WTC11 (cell line): ENCODE measurements around the gene TGM2. TPM values are rescaled to one million over a fixed set of nuclear protein-coding genes. Genes with fewer than 3 reads are reported as not detected.

ENCODE experiments used
- ATAC-seq: fragments of 200-7000 bp; cut with Tn5 transposase; 2 replicates; pipeline ENCODE4 v1.10.0; 2021; ENCODE audit warnings: mild to moderate bottlenecking, moderate library complexity
- CTCF ChIA-PET: fragments of 300-600 bp; sonication (Branson Sonifier 250); formaldehyde crosslinking; loops from one replicate; lab custom pipeline; 2021; ENCODE audit warnings: antibody characterized with exemption; lab: Charles Lee
- POLR2A ChIA-PET: fragments of 350-600 bp; sonication (Branson Sonifier 250); formaldehyde crosslinking; loops from one replicate; lab custom pipeline; 2021; ENCODE audit warnings: antibody characterized with exemption; lab: Charles Lee
- DNase-seq: peaks from one replicate; pipeline ENCODE4 v3.0.0; 2021; ENCODE audit warnings: low spot score
- H3K27ac Mint-ChIP-seq: 2 replicates; pipeline ENCODE4 v1.8.0; 2021; ENCODE audit warnings: mixed read lengths
- H3K27me3 Mint-ChIP-seq: 2 replicates; pipeline ENCODE4 v1.8.0; 2021; ENCODE audit warnings: low read depth, mild to moderate bottlenecking, moderate library complexity, mixed read lengths
- H3K36me3 Mint-ChIP-seq: 2 replicates; pipeline ENCODE4 v1.8.0; 2021; ENCODE audit warnings: mixed read lengths
- H3K4me1 Mint-ChIP-seq: 2 replicates; pipeline ENCODE4 v1.8.0; 2022; ENCODE audit warnings: mixed read lengths
- H3K4me3 Mint-ChIP-seq: 2 replicates; pipeline ENCODE4 v1.8.0; 2021; ENCODE audit warnings: mild to moderate bottlenecking, moderate library complexity, mixed read lengths
- H3K9me3 Mint-ChIP-seq: 2 replicates; pipeline ENCODE4 v1.8.0; 2021; ENCODE audit warnings: mixed read lengths
- FOXK1 ChIP-seq: sonication (generic); formaldehyde crosslinking; IDR thresholded peaks from 2 replicates; pipeline ENCODE4 v1.8.0; 2022; ENCODE audit warnings: mild to moderate bottlenecking, moderate library complexity, missing genetic modification reagents
- NFE2L1 ChIP-seq: sonication (generic); formaldehyde crosslinking; IDR thresholded peaks from 2 replicates; pipeline ENCODE4 v1.8.1; 2023; ENCODE audit warnings: missing genetic modification reagents
- NR2C2 ChIP-seq: sonication (generic); formaldehyde crosslinking; IDR thresholded peaks from 2 replicates; pipeline ENCODE4 v1.8.0; 2022; ENCODE audit warnings: mild to moderate bottlenecking, missing genetic modification reagents
- PRRX2 ChIP-seq: fragments of 250-450 bp; sonication (Bioruptor Pico); IDR thresholded peaks from 2 replicates; pipeline ENCODE4 v1.8.0; 2021; ENCODE audit warnings: mild to moderate bottlenecking
- RORB ChIP-seq: fragments of 250-450 bp; sonication (Bioruptor Pico); IDR thresholded peaks from 2 replicates; pipeline ENCODE4 v1.9.0; 2021; ENCODE audit warnings: mild to moderate bottlenecking
- SMAD4 ChIP-seq: sonication (generic); formaldehyde crosslinking; IDR thresholded peaks from 2 replicates; pipeline ENCODE4 v1.8.0; 2022; ENCODE audit warnings: mild to moderate bottlenecking, missing genetic modification reagents
- TCF7 ChIP-seq: sonication (generic); formaldehyde crosslinking; IDR thresholded peaks from 2 replicates; pipeline ENCODE4 v1.8.0; 2022; ENCODE audit warnings: mild to moderate bottlenecking, low read depth, missing genetic modification reagents, moderate library complexity
- TEAD4 ChIP-seq: sonication (generic); formaldehyde crosslinking; IDR thresholded peaks from 2 replicates; pipeline ENCODE4 v1.8.0; 2022; ENCODE audit warnings: mild to moderate bottlenecking, missing genetic modification reagents
- total RNA-seq: library from RNA; stranded (reverse); gene quantifications from 3 replicates; pipeline ENCODE4 v1.2.3, GENCODE V29; 2021
- TF ChIP-seq, protein P1 (sequence below): sonication (generic); formaldehyde crosslinking; IDR thresholded peaks from 2 replicates; pipeline ENCODE4 v1.8.0; 2022; ENCODE audit warnings: mild to moderate bottlenecking, missing genetic modification reagents
- TF ChIP-seq, protein P2 (sequence below): sonication (generic); formaldehyde crosslinking; IDR thresholded peaks from 2 replicates; pipeline ENCODE4 v1.8.0; 2023; ENCODE audit warnings: mild to moderate bottlenecking, missing genetic modification reagents
- TF ChIP-seq, protein P3 (sequence below): sonication (generic); formaldehyde crosslinking; IDR thresholded peaks from 2 replicates; pipeline ENCODE4 v1.8.0; 2023; ENCODE audit warnings: missing genetic modification reagents, mild to moderate bottlenecking, borderline replicate concordance
- TF ChIP-seq, protein P4 (sequence below): sonication (generic); formaldehyde crosslinking; IDR thresholded peaks from 2 replicates; pipeline ENCODE4 v1.8.1; 2023; ENCODE audit warnings: mild to moderate bottlenecking, missing genetic modification reagents, moderate library complexity
- TF ChIP-seq, protein P5 (sequence below): sonication (generic); formaldehyde crosslinking; IDR thresholded peaks from 2 replicates; pipeline ENCODE4 v1.8.1; 2023; ENCODE audit warnings: mild to moderate bottlenecking, missing genetic modification reagents, moderate library complexity
- TF ChIP-seq, protein P6 (sequence below): sonication (generic); formaldehyde crosslinking; conservative IDR thresholded peaks from 2 replicates; pipeline ENCODE4 v1.8.1; 2023; ENCODE audit warnings: mild to moderate bottlenecking, low read depth, missing genetic modification reagents, moderate library complexity
- TF ChIP-seq, protein P7 (sequence below): fragments of 250-450 bp; sonication (Bioruptor Pico); IDR thresholded peaks from 2 replicates; pipeline ENCODE4 v1.8.0; 2021; ENCODE audit warnings: mild to moderate bottlenecking

Gene TGM2
- total RNA-seq, 1 experiment from 2014 or later = 1.5 TPM

DNA sequence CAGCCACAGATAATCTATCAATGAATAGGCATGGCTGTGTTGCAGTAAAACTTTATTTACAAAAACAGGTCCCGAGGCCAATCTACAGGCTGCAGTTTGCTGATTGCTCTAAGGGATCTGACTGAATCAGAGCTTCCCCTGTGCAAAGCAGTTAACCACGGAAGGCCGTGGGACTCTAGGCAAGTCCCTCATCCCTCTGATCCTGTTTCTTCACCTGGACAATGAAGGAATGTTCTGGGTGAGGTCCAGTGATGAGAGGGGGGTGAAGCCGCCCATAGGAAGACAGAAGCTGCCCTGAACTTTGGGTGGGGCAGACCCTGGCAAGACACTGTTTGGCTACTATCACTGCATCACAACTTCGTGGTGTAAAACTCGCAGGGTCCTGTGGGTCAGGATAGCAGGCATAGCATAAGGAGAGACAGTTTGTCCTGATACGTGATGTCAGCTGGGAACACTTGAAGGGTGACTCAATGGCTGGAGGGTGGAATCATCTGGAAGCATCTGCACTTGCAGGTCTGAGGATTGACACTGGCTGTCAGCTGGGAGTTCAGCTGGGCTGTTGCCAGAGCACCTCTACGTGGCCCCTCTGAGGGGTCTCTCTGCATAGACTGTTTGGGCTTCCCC lies 33.3 kb upstream of the TGM2 start:
- no peak for ATAC-seq
- no peak for DNase-seq
- H3K27me3 Mint-ChIP-seq = no peaks in the 10 kb centered on the region; the same call in 1 of the 2 replicates
- TF ChIP-seq, protein P1, sequence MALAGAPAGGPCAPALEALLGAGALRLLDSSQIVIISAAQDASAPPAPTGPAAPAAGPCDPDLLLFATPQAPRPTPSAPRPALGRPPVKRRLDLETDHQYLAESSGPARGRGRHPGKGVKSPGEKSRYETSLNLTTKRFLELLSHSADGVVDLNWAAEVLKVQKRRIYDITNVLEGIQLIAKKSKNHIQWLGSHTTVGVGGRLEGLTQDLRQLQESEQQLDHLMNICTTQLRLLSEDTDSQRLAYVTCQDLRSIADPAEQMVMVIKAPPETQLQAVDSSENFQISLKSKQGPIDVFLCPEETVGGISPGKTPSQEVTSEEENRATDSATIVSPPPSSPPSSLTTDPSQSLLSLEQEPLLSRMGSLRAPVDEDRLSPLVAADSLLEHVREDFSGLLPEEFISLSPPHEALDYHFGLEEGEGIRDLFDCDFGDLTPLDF (CRISPR knock-in tag) = no peak
- ChIA-PET CTCF (interaction anchor here (1.0 to 1.7 kb wide), 2 partner anchors 125 to 141 kb away, joined by 3 to 4 read pairs; no protein-coding TSS in a partner anchor), POLR2A (no interaction called here)
- H3K27ac Mint-ChIP-seq = no peak overlapping the region
- peaks cover 6% of the 10 kb centered on the region for H3K36me3 Mint-ChIP-seq
- H3K4me3 Mint-ChIP-seq = no peak overlapping the region
- peaks cover 12% of the 10 kb centered on the region for H3K4me1 Mint-ChIP-seq
- H3K9me3 Mint-ChIP-seq = peaks cover 10% of the 10 kb centered on the region

DNA sequence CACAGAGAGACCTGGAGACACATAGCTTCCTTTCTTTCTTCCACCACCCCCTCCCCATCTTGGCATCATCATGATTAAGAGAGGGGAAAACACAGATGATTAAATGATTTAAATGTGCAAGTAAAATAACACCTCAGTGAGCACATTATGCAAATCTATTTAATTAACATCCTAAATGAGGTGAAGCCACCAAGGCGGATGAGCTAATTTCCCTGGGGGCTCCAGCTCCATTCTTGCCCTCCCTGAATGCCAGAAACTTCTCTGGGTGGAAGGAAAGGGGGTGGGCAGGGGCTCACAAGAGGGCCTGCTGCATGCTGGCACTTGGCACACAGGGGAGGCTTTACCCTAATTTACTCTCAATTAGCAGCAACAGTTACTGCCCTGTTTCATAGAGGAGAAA lies 32.5 kb upstream of the TGM2 start:
- H3K4me1 Mint-ChIP-seq = peaks cover 12% of the 10 kb centered on the region
- peaks cover 6% of the 10 kb centered on the region for H3K36me3 Mint-ChIP-seq
- ATAC-seq = no peak
- TF ChIP-seq FOXK1 = no peak
- TF ChIP-seq, protein P2, sequence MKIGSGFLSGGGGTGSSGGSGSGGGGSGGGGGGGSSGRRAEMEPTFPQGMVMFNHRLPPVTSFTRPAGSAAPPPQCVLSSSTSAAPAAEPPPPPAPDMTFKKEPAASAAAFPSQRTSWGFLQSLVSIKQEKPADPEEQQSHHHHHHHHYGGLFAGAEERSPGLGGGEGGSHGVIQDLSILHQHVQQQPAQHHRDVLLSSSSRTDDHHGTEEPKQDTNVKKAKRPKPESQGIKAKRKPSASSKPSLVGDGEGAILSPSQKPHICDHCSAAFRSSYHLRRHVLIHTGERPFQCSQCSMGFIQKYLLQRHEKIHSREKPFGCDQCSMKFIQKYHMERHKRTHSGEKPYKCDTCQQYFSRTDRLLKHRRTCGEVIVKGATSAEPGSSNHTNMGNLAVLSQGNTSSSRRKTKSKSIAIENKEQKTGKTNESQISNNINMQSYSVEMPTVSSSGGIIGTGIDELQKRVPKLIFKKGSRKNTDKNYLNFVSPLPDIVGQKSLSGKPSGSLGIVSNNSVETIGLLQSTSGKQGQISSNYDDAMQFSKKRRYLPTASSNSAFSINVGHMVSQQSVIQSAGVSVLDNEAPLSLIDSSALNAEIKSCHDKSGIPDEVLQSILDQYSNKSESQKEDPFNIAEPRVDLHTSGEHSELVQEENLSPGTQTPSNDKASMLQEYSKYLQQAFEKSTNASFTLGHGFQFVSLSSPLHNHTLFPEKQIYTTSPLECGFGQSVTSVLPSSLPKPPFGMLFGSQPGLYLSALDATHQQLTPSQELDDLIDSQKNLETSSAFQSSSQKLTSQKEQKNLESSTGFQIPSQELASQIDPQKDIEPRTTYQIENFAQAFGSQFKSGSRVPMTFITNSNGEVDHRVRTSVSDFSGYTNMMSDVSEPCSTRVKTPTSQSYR = no peak
- no peak for TF ChIP-seq SMAD4 (CRISPR knock-in tag)
- no peak for TF ChIP-seq TCF7
- TF ChIP-seq NFE2L1 (CRISPR knock-in tag) = no peak
- TF ChIP-seq, protein P3, sequence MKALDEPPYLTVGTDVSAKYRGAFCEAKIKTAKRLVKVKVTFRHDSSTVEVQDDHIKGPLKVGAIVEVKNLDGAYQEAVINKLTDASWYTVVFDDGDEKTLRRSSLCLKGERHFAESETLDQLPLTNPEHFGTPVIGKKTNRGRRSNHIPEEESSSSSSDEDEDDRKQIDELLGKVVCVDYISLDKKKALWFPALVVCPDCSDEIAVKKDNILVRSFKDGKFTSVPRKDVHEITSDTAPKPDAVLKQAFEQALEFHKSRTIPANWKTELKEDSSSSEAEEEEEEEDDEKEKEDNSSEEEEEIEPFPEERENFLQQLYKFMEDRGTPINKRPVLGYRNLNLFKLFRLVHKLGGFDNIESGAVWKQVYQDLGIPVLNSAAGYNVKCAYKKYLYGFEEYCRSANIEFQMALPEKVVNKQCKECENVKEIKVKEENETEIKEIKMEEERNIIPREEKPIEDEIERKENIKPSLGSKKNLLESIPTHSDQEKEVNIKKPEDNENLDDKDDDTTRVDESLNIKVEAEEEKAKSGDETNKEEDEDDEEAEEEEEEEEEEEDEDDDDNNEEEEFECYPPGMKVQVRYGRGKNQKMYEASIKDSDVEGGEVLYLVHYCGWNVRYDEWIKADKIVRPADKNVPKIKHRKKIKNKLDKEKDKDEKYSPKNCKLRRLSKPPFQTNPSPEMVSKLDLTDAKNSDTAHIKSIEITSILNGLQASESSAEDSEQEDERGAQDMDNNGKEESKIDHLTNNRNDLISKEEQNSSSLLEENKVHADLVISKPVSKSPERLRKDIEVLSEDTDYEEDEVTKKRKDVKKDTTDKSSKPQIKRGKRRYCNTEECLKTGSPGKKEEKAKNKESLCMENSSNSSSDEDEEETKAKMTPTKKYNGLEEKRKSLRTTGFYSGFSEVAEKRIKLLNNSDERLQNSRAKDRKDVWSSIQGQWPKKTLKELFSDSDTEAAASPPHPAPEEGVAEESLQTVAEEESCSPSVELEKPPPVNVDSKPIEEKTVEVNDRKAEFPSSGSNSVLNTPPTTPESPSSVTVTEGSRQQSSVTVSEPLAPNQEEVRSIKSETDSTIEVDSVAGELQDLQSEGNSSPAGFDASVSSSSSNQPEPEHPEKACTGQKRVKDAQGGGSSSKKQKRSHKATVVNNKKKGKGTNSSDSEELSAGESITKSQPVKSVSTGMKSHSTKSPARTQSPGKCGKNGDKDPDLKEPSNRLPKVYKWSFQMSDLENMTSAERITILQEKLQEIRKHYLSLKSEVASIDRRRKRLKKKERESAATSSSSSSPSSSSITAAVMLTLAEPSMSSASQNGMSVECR (CRISPR knock-in tag) = no peak
- TF ChIP-seq, protein P4, sequence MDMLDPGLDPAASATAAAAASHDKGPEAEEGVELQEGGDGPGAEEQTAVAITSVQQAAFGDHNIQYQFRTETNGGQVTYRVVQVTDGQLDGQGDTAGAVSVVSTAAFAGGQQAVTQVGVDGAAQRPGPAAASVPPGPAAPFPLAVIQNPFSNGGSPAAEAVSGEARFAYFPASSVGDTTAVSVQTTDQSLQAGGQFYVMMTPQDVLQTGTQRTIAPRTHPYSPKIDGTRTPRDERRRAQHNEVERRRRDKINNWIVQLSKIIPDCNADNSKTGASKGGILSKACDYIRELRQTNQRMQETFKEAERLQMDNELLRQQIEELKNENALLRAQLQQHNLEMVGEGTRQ = no peak
- no peak for TF ChIP-seq NR2C2
- no peak for TF ChIP-seq RORB (CRISPR knock-in tag)
- TF ChIP-seq TEAD4 (CRISPR knock-in tag) = no peak
- no peak overlapping the region for H3K27ac Mint-ChIP-seq
- ChIA-PET POLR2A (no interaction called here), CTCF (interaction anchor here (1.0 to 1.7 kb wide), 2 partner anchors 124 to 140 kb away, joined by 3 to 4 read pairs; no protein-coding TSS in a partner anchor)
- H3K27me3 Mint-ChIP-seq = no peaks in the 10 kb centered on the region; the same call in 1 of the 2 replicates
- no peak for DNase-seq
- peaks cover 10% of the 10 kb centered on the region for H3K9me3 Mint-ChIP-seq
- no peak overlapping the region for H3K4me3 Mint-ChIP-seq

DNA sequence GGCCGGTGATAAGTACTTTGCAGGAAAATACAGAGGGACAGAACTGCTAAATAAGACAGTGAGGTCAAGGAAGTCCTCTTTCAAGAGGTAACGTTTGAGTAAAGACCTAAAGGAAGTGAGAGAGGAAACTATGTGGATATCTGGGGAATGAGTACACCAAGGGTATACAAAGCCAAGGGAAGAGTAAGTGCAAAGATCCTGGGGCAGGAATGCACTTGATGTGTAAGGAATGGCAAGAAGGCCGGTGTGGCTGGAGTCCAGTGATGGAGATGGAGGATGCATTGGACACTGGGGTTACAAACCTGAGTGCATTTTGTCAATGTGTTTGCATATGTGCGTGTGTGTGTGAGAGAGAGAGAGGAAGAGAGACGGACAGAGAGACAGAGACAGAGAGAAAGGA lies 32.1 kb upstream of the TGM2 start:
- no peak for ATAC-seq
- H3K4me1 Mint-ChIP-seq = peaks cover 12% of the 10 kb centered on the region
- DNase-seq = no peak
- ChIA-PET POLR2A (no interaction called here), CTCF (interaction anchor here (1.0 to 1.7 kb wide), 4 partner anchors 22 to 140 kb away, joined by 3 to 4 read pairs (median 4); no protein-coding TSS in a partner anchor)
- no peaks in the 10 kb centered on the region; the same call in 1 of the 2 replicates for H3K27me3 Mint-ChIP-seq
- H3K9me3 Mint-ChIP-seq = peaks cover 10% of the 10 kb centered on the region
- H3K4me3 Mint-ChIP-seq = no peak overlapping the region
- H3K27ac Mint-ChIP-seq = no peak overlapping the region
- H3K36me3 Mint-ChIP-seq = peaks cover 6% of the 10 kb centered on the region
- TF ChIP-seq, protein P5, sequence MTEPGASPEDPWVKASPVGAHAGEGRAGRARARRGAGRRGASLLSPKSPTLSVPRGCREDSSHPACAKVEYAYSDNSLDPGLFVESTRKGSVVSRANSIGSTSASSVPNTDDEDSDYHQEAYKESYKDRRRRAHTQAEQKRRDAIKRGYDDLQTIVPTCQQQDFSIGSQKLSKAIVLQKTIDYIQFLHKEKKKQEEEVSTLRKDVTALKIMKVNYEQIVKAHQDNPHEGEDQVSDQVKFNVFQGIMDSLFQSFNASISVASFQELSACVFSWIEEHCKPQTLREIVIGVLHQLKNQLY (CRISPR knock-in tag) = no peak
- TF ChIP-seq, protein P6, sequence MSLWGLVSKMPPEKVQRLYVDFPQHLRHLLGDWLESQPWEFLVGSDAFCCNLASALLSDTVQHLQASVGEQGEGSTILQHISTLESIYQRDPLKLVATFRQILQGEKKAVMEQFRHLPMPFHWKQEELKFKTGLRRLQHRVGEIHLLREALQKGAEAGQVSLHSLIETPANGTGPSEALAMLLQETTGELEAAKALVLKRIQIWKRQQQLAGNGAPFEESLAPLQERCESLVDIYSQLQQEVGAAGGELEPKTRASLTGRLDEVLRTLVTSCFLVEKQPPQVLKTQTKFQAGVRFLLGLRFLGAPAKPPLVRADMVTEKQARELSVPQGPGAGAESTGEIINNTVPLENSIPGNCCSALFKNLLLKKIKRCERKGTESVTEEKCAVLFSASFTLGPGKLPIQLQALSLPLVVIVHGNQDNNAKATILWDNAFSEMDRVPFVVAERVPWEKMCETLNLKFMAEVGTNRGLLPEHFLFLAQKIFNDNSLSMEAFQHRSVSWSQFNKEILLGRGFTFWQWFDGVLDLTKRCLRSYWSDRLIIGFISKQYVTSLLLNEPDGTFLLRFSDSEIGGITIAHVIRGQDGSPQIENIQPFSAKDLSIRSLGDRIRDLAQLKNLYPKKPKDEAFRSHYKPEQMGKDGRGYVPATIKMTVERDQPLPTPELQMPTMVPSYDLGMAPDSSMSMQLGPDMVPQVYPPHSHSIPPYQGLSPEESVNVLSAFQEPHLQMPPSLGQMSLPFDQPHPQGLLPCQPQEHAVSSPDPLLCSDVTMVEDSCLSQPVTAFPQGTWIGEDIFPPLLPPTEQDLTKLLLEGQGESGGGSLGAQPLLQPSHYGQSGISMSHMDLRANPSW (CRISPR knock-in tag) = no peak
- TF ChIP-seq, protein P7, sequence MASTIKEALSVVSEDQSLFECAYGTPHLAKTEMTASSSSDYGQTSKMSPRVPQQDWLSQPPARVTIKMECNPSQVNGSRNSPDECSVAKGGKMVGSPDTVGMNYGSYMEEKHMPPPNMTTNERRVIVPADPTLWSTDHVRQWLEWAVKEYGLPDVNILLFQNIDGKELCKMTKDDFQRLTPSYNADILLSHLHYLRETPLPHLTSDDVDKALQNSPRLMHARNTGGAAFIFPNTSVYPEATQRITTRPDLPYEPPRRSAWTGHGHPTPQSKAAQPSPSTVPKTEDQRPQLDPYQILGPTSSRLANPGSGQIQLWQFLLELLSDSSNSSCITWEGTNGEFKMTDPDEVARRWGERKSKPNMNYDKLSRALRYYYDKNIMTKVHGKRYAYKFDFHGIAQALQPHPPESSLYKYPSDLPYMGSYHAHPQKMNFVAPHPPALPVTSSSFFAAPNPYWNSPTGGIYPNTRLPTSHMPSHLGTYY (CRISPR knock-in tag) = no peak
- no peak for TF ChIP-seq PRRX2 (CRISPR knock-in tag)
